HCT116 (cell line): Measurements from ENCODE around the gene SLC47A2. TPM values are rescaled to one million over a fixed set of nuclear protein-coding genes. Genes with fewer than 3 reads are reported as not detected.

Experiments
- ATAC-seq: fragments of 200-7000 bp; cut with Tn5 transposase; 2 replicates; pipeline ENCODE4 v1.9.1; 2020; ENCODE audit warnings: mild to moderate bottlenecking, moderate library complexity
- BruUV-seq: library from RNA; stranded (reverse); fragments of 400-500 nt; replicated peaks from 2 replicates; lab custom pipeline; 2021; lab: Mats Ljungman, UMichigan
- CTCF ChIA-PET: fragments of 300-600 bp; sonication (Branson Sonifier 250); formaldehyde crosslinking; loops from one replicate; lab custom pipeline; 2021; ENCODE audit warnings: antibody characterized with exemption; lab: Charles Lee
- POLR2A ChIA-PET: fragments of 300-600, 350-600 bp; sonication (Branson Sonifier 250); formaldehyde crosslinking; loops from one replicate; lab custom pipeline; 2021; ENCODE audit warnings: antibody characterized with exemption; lab: Charles Lee
- RAD21 ChIA-PET, 2 experiments: fragments of 300-600 bp; sonication (Branson Sonifier 250); formaldehyde crosslinking; loops; one replicate each; lab custom pipeline; 2023; ENCODE audit warnings: low total read pairs in 2 of 2; ENCODE audit not compliant: uncharacterized antibody in 2 of 2, unreplicated experiment in 2 of 2, low non-redundant PET in 1 of 2; lab: Charles Lee
- DNase-seq: peaks from one replicate; pipeline ENCODE4 v3.0.0-alpha.2; 2010; ENCODE audit warnings: low read depth, low spot score
- H2AFZ ChIP-seq: fragments of 200-600 bp; shearing (Covaris generic), sonication (generic); 2 replicates; pipeline ENCODE4 v1.6.1; 2017; ENCODE audit warnings: low read depth, mixed run types, mixed read lengths, antibody characterized with exemption, low read length; ENCODE audit not compliant: poor library complexity, severe bottlenecking
- H3K27ac ChIP-seq: 2 replicates; pipeline ENCODE4 v1.5.1; 2012; ENCODE audit warnings: low read depth, low read length
- H3K27me3 ChIP-seq: fragments of 200-600 bp; sonication (generic); 2 replicates; pipeline ENCODE4 v1.6.1; 2016; ENCODE audit warnings: mixed run types, low read length, mixed read lengths; ENCODE audit not compliant: insufficient read depth
- H3K36me3 ChIP-seq, 2 experiments: fragments of 200-500 bp in 1 of 2; fragments of 200-600 bp in 1 of 2; sonication (Bioruptor generic) in 1 of 2; sonication (generic) in 1 of 2; 2 replicates each; pipeline versions ENCODE4 v1.5.1 to v1.6.1; 2014 to 2016; ENCODE audit warnings: low read length in 2 of 2, inconsistent platforms in 1 of 2, mixed read lengths in 1 of 2, mixed run types in 1 of 2; ENCODE audit not compliant: insufficient read depth in 2 of 2, control insufficient read depth in 1 of 2
- H3K4me1 ChIP-seq, 2 experiments: fragments of 200-600 bp in 1 of 2; sonication (generic) in 1 of 2; 2 replicates each; pipeline versions ENCODE4 v1.5.1 to v1.6.1; 2012 to 2017; ENCODE audit warnings: low read length in 2 of 2, inconsistent platforms in 1 of 2, mild to moderate bottlenecking in 1 of 2, mixed read lengths in 1 of 2, mixed run types in 1 of 2, moderate library complexity in 1 of 2; ENCODE audit not compliant: insufficient read depth in 2 of 2, control insufficient read depth in 1 of 2
- H3K4me2 ChIP-seq: fragments of 200-600 bp; sonication (generic); 2 replicates; pipeline ENCODE4 v1.6.1; 2017; ENCODE audit warnings: mixed run types, low read length, mixed read lengths
- H3K4me3 ChIP-seq, 2 experiments: fragments of 200-600 bp in 1 of 2; sonication (generic) in 1 of 2; replicated peaks in 1 of 2; 2 replicates each; pipeline ENCODE4 v1.5.1; 2011 to 2016; ENCODE audit warnings: low read length in 2 of 2, control low read depth in 1 of 2, low read depth in 1 of 2, mild to moderate bottlenecking in 1 of 2, mixed read lengths in 1 of 2, mixed run types in 1 of 2
- H3K79me2 ChIP-seq: fragments of 200-600 bp; sonication (generic); 2 replicates; pipeline ENCODE4 v1.6.1; 2017; ENCODE audit warnings: mild to moderate bottlenecking, mixed run types, low read length, moderate library complexity, mixed read lengths; ENCODE audit not compliant: insufficient read depth
- H3K9ac ChIP-seq: fragments of 200-600 bp; sonication (generic); 2 replicates; pipeline ENCODE4 v1.6.1; 2016; ENCODE audit warnings: low read length, mixed read lengths
- H3K9me2 ChIP-seq: fragments of 200-600 bp; sonication (generic), shearing (Covaris generic); 2 replicates; pipeline ENCODE4 v1.6.1; 2017; ENCODE audit warnings: mixed run types, mild to moderate bottlenecking, moderate library complexity; ENCODE audit not compliant: insufficient read depth
- H3K9me3 ChIP-seq, 2 experiments: fragments of 200-500 bp in 1 of 2; fragments of 200-600 bp in 1 of 2; sonication (Bioruptor generic) in 1 of 2; sonication (generic) in 1 of 2; 2 replicates each; pipeline ENCODE4 v1.6.1; 2014 to 2017; ENCODE audit warnings: low read length in 2 of 2, mixed read lengths in 2 of 2, inconsistent platforms in 1 of 2, low read depth in 1 of 2, mild to moderate bottlenecking in 1 of 2, mixed run types in 1 of 2, moderate library complexity in 1 of 2; ENCODE audit not compliant: control insufficient read depth in 1 of 2, insufficient read depth in 1 of 2
- H4K20me1 ChIP-seq: fragments of 200-600 bp; sonication (generic), shearing (Covaris generic); 2 replicates; pipeline ENCODE4 v1.6.1; 2017; ENCODE audit warnings: mixed run types, mild to moderate bottlenecking, moderate library complexity; ENCODE audit not compliant: insufficient read depth
- CEBPB ChIP-seq: IDR thresholded peaks from 2 replicates; pipeline ENCODE4 v1.6.1; 2012; ENCODE audit warnings: low read depth
- CTCF ChIP-seq, 3 experiments: fragments of 200-600 bp in 1 of 3; sonication (generic) in 1 of 3; IDR thresholded peaks in 2 of 3; conservative IDR thresholded peaks in 1 of 3; 2 replicates each; pipeline ENCODE4 v1.5.1; 2012 to 2017; ENCODE audit warnings: low read depth in 2 of 3, low read length in 2 of 3, antibody characterized with exemption in 1 of 3, borderline replicate concordance in 1 of 3, control low read depth in 1 of 3, mild to moderate bottlenecking in 1 of 3, mixed read lengths in 1 of 3, mixed run types in 1 of 3, moderate library complexity in 1 of 3; ENCODE audit not compliant: insufficient read depth in 1 of 3
- ELF1 ChIP-seq: IDR thresholded peaks from 2 replicates; pipeline ENCODE4 v1.6.1; 2012; ENCODE audit warnings: low read depth, borderline replicate concordance
- EZH2 ChIP-seq: fragments of 200-600 bp; sonication (generic); IDR thresholded peaks from 2 replicates; pipeline ENCODE4 v1.6.1; 2017; ENCODE audit warnings: antibody characterized with exemption, mixed run types
- JUND ChIP-seq: IDR thresholded peaks from 2 replicates; pipeline ENCODE4 v1.6.1; 2012
- RAD21 ChIP-seq: IDR thresholded peaks from 2 replicates; pipeline ENCODE4 v1.6.1; 2012; ENCODE audit warnings: low read depth, mild to moderate bottlenecking
- REST ChIP-seq: IDR thresholded peaks from 2 replicates; pipeline ENCODE4 v1.6.1; 2012; ENCODE audit warnings: low read depth
- SRF ChIP-seq: IDR thresholded peaks from 2 replicates; pipeline ENCODE4 v1.6.1; 2012; ENCODE audit warnings: low read depth
- ZBTB33 ChIP-seq: IDR thresholded peaks from 2 replicates; pipeline ENCODE4 v1.6.1; 2011; ENCODE audit warnings: mild to moderate bottlenecking, low read length, moderate library complexity; ENCODE audit not compliant: insufficient replicate concordance; ENCODE audit errors: extremely low read depth
- ZNF274 ChIP-seq: fragments of 200-500 bp; sonication (Bioruptor generic); IDR thresholded peaks from 2 replicates; pipeline ENCODE4 v1.6.1; 2014; ENCODE audit warnings: mild to moderate bottlenecking, low read depth, low read length, inconsistent platforms
- intact Hi-C: fragments of 100-400 bp; cut with micrococcal nuclease; formaldehyde crosslinking; loops from 2 replicates; pipeline ENCODE4 v1.10.0; 2022
- total RNA-seq: library from RNA; stranded (reverse); gene quantifications from one replicate; pipeline ENCODE4 v1.2.1, GENCODE V29; 2021; ENCODE audit not compliant: unreplicated experiment

The SLC47A2 gene
- total RNA-seq, 1 experiment from 2014 or later, result not detected

GRCh38 chr17:19709841-19710240 lies 6.5 kb downstream of the SLC47A2 start:
- no peaks in the 10 kb centered on the region for H3K9me2 ChIP-seq
- H3K27me3 ChIP-seq, result no peaks in the 10 kb centered on the region
- H3K4me3 ChIP-seq, result no peak overlapping the region
- no peak overlapping the region for H2AFZ ChIP-seq
- ChIA-PET RAD21 (no interaction called here), CTCF (no interaction called here)
- H3K27ac ChIP-seq, result no peak overlapping the region
- H3K36me3 ChIP-seq, result no peaks in the 10 kb centered on the region
- BruUV-seq, result no TSS peak
- H3K9ac ChIP-seq, result no peak overlapping the region
- TF ChIP-seq ZNF274 (no peak), RAD21 (no peak), EZH2 (no peak), JUND (no peak), CTCF (IDR thresholded peaks at IDR 0.05 in 2 of 3, conservative IDR thresholded peaks at IDR 0.05 in 1 of 3; ENCODE audit: borderline replicate concordance in 1 of 3, insufficient read depth in 1 of 3, low read depth in 2 of 3, low read length in 2 of 3) (no peak), ELF1 (no peak), ZBTB33 (no peak), CEBPB (no peak), REST (no peak), SRF (no peak)
- TF ChIP-seq, all 23 proteins: peak for 0
- Histone ChIP-seq H3K79me2 (no peaks in the 10 kb centered on the region), H3K9me3 (no peaks in the 10 kb centered on the region), H3K4me1 (peaks cover 0 to 6% of the 10 kb centered on the region in 2 experiments; a peak in 2 of 4 replicates), H3K4me2 (no peak overlapping the region), H4K20me1 (no peaks in the 10 kb centered on the region)
- ATAC-seq (no peak), DNase-seq (no peak)
- intact Hi-C loops, result no loop called here
- POLR2A ChIA-PET, result no interaction called here
